T-helper 9 cell (primary cell): ENCODE measurements around the gene CCDC85B.

Experiments
- DNase-seq: peaks from one replicate; pipeline ENCODE4 v3.0.0-alpha.2; 2020

CCDC85B gene

DNA sequence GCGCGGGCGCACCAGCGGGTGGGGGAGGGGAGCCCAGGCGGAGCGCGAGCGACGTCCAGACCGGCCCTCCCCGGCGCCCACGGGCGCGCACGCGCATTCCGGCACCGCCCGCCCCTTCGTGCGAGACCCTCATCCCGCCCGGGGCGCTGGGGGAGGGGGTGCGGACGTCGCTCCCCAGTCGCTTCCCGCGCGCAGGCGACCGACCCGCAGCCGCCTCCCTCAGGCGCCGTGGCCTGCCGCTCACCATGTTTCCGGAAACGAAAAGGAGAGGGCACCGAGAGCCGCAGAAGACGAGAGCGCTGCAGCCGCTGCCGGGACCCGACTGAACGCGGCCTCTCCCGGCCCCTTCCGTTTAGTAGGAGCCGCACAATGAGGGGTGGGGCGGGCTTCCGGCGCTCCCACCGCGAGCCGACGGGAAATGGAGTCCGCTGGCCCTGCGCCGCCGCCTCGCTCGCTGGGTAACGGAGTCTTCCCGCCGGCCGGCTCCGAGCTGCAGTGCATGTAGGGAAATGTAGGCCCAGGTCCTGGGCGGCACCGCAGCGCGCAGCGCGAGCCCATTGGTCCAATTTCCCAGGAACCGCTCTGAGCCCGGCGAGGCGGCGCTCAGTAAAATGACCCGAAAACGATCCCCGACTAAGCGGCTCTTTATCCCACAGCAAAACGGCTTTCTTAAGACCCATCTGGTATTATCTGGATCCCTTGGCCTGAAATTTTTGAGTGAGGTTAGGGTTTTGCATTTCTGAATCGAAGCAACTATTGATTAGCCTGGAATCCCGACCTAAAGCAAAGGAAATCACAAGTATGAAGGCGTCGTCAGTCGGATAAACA lies 32.4 kb upstream of the CCDC85B start, which contains the start of gene CFL1:
TSS of gene CFL1 (minus strand) at position 328 of the 828 bp plus-strand sequence. CDS start at position 247, 81 bp downstream.
- peak; percentile 94 for DNase-seq

DNA sequence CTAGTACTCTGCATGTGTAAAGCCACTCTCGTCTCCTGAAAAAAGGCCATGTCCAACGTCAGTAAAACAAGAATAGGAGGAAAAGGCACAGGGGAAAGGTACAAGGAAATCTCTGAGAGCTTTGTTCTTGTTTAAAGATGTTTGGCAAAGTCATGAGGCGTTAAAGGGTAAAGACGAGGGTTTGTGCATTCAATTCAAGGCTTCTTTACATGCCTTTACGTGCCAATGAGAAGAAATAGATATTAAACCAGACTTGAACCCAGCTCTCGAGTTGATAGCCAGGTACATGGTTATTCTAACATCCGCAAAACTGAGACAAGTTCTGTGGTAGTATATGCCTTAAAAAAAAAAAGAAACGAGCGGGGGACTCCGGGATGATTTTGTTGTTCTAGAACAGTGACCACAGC lies 31.8 kb upstream of the CCDC85B start:
- DNase-seq: no peak

- DNase-seq: peak; percentile 94
Observed at GRCh38 chr11:65859095-65859811, 31.2 kb upstream of the CCDC85B start.

DNA sequence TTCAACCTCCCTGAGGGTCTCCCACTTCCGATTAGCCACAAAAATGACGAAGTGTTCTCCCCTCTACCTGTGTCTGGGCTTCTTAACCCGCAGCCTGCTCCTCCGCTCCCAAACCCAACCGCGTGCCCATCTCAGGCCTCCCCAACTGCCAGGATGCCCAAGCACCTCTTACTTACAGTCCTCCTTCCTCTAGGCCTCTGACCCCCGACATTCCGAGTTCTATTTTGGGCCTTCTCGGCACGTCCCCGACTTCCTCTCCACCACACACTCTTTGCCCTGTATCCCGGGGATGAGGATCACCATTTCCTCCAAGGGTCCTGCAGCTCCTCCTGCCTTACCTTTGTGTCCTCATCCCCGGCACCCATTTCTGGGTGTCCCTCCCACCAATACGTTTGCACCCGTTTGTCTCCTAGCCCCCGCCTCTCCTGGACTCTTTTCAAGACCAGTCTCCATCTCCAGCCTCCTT lies 30.6 kb upstream of the CCDC85B start:
- DNase-seq: no peak

GRCh38 chr11:65860278-65861164 lies 30.0 kb upstream of the CCDC85B start, which contains the start of gene MUS81:
Gene MUS81 (plus strand): TSS chr11:65860433. CDS start chr11:65860754, 321 bp downstream.
- DNase-seq: peak; percentile 97

- DNase-seq: no peak
Observed at GRCh38 chr11:65861165-65861505, 29.3 kb upstream of the CCDC85B start.

- DNase-seq: no peak
Observed at GRCh38 chr11:65861533-65862183, 28.8 kb upstream of the CCDC85B start.

DNA sequence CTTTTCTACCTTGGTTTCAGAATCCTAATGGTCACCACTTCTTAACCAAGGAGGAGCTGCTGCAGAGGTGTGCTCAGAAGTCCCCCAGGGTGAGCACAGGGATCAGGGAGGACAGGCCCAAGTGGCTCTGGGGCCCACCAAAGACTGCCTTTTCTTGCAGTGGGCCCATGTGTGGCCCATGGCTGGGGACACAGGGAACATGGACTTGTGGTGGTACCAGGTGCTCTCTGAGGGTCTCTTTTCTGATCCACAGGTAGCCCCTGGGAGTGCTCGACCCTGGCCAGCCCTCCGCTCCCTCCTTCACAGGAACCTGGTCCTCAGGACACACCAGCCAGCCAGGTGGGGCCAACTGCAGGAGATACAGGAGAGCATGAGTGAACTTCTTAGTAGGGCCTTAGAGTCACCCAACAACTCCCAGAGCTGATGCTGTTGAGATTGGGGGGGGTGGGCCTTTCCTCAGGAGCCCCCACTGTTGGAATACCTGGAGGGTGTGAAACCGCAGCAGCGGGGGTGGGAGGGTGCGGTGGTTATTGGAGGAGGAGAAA lies 28.2 kb upstream of the CCDC85B start:
- no peak for DNase-seq

DNA sequence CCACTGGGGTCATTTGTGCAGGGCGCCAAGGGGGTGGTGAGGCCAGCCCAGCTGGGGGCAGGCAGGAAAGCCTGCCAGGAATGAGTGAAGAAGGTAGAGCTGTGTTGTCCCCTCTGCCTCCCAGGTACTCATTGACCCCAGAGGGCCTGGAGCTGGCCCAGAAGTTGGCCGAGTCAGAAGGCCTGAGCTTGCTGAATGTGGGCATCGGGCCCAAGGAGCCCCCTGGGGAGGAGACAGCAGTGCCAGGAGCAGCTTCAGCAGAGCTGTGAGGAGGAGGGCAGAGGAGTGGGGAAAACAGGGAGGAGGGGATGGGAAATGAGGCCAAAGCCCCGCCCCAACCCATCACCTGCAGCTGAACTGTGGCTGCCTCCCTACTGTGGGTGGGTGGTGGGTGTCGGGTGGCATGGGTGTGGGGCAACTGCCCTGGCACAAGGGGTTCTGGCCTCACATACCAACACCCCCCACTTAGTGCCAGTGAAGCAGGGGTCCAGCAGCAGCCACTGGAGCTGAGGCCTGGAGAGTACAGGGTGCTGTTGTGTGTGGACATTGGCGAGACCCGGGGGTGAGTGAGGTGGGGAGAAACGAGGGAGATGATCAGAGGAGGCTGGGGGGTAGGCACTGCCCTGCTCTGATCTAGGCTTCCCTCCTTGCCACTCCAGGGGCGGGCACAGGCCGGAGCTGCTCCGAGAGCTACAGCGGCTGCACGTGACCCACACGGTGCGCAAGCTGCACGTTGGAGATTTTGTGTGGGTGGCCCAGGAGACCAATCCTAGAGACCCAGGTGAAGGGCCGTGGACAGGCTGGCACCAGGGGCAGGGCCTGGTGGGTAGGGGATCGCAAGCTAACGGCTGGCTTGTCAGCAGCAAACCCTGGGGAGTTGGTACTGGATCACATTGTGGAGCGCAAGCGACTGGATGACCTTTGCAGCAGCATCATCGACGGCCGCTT lies 27.3 kb upstream of the CCDC85B start:
- DNase-seq: no peak

GRCh38 chr11:65863889-65864705 lies 26.4 kb upstream of the CCDC85B start:
- DNase-seq: no peak

DNA sequence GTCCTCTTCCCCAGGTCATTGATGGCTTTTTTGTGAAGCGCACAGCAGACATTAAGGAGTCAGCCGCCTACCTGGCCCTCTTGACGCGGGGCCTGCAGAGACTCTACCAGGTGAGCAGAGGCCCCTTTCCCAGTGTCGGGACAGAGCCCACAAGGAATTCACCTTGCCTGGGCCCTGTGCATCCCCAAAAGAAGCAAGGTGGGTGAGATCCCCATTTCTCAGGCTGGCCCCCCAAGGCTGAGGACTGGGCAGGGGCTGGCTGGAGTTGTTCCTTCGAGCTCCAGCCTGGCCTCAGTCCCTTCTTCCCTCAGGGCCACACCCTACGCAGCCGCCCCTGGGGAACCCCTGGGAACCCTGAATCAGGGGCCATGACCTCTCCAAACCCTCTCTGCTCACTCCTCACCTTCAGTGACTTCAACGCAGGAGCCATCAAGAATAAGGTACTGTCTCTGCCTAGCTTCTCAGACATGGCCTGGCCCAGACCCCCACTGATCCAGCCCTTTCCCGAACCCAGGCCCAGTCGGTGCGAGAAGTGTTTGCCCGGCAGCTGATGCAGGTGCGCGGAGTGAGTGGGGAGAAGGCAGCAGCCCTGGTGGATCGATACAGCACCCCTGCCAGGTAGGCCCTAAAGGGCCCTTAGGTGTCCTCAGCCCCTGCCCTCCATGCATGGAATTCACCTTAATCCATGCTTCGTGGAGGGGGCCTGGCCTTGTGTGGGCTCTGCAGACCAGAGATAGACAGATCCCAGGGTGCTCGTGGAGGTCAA lies 25.6 kb upstream of the CCDC85B start:
- DNase-seq: no peak

DNA sequence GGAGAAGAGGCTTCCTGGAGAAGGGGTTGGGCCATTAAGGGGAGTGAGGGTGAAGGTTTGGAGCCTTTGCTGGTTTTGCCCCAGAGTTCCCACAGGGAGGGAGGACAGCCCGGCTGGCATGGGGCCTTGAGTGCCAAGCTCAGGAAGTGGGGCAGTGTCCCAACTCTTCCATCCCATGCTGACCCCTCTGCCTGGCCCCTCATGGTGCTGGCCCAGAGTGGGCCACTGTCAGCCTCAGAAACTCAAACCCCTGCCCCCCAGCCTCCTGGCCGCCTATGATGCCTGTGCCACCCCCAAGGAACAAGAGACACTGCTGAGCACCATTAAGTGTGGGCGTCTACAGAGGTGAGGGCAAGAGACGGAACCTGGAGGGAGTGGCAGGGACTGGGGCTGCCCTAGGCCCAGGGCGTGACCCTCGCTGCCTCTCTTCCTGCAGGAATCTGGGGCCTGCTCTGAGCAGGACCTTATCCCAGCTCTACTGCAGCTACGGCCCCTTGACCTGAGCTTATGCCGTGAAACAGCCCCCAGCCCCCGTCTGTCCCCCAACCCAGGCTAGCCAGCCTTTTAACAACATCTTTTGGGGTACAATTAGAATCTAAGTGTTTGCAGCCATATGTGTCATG lies 24.8 kb upstream of the CCDC85B start:
- DNase-seq: no peak

DNA sequence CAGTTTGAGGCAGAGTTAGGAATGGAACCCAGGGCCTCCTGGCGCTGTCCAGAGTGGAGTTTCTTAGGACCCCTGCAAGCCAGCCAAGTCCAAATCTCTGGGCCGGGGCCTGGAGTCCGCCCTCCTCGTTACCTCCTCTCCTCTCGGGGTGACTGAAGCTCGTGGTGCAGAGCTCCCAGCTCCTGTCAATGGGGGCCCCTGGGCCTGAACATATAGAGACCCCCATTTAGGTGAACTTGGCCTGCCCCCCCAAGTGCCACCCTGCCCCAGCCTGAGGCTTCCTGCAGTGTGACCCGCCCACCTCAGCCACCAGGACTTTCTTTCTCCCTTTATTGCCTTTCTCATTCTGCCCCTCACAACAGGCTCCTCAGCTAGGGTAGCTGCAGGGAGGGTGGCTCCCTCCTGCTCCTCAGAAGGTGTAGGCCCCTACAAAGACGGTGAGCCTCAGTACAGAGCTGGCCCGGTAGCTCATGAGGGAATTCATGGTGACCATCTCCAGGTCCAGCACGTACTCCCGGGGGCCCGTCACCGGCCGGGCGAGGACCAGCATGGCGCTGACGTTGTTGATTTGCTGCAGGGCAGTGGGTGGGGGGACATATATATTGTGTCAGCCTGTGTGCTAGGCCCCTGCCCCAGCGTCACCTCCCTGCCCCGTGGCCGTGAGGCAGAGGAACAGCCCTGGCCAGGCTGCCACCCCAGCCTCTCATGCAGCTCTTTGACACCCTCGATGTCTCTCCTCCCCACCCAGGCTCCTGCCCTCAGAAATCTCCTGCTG lies 23.8 kb upstream of the CCDC85B start:
- no peak for DNase-seq

- DNase-seq: no peak
Observed at GRCh38 chr11:65867284-65868071, 23.0 kb upstream of the CCDC85B start.

DNA sequence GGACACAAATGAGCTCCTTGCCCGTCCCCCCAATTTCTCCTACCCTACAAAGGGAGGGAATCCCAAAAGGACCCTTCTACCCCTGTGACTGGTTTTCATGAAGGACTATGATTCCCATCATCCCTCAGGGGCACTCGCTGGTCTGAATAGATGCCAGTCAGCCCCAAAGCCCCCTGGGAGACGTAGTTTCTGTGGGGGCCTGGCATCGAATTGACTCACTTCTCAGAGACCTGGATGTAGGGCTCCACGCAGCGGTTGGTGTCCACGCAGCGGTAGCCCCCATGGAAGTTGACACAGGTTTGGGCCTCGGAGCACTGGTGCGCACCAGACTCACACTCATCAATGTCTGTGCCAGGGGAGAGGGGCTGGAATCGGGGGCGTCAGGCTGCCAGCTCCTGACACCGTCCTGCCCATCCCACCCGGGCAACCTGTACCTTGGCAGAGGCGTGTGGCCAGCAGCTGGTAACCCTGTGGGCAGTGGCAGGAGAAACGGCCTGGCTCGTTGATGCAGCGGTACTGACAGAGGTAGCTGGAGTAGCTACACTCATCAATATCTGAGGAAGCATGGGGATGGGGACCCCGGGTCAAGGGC lies 22.3 kb upstream of the CCDC85B start:
- DNase-seq: no peak

DNA sequence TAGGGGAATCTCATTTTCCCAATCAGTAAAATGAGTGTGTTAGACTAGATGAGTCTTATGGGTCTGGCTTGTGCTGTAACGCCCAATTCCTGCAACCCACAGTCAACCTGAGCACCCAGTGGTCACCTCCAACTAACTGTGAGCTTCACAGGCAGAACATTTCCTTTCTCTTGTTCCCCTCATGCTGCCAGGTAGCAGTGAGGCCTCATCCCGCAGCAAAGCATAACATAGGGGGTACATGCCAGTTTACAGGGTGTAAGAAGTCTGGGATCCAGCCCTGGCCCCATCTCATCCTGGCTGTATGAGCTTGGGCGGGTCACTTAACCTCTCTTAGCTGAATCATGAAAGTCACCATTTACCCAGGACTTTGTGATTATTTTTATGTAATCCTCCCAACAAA lies 21.6 kb upstream of the CCDC85B start:
- no peak for DNase-seq
